ENCODE data around the gene TMEM176B. TPM values are rescaled to one million over a fixed set of nuclear protein-coding genes. Genes with fewer than 3 reads are reported as not detected.

Gene TMEM176B
- total and polyA plus RNA-seq, 7 donors = 2.2 to 15.9 (median 4.4) TPM

DNA sequence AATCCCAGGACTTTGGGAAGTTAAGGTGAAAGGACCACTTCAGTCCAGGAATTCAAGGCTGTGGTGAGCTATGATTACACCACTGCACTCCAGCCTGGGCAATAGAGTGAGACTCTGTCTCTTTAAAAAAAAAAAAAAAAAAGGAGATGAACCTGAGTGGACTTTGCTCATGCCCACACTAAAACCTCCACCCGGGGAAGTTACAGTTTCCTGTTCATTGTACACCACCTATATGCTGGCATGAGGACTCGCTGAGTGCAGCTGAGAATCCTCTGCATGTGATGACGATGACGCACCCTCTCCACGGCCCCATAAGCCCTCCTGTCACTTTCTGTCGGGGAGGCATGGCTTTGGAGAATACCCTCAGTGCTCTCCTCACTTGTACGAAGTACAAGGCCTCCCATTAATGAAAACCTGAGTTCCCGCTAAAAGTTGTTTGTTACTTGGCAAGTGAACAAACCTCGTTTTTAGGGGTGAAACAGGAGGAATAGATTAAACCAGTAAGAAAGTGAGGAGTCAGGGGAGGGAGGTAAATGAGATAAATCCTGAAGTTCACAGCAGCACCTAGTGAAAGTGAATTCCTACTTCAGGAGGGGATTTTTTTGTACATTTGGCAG lies 15.9 kb downstream of the TMEM176B start:
- ATAC-seq (no peak), DNase-seq (no peak)
- TF ChIP-seq, protein P1, sequence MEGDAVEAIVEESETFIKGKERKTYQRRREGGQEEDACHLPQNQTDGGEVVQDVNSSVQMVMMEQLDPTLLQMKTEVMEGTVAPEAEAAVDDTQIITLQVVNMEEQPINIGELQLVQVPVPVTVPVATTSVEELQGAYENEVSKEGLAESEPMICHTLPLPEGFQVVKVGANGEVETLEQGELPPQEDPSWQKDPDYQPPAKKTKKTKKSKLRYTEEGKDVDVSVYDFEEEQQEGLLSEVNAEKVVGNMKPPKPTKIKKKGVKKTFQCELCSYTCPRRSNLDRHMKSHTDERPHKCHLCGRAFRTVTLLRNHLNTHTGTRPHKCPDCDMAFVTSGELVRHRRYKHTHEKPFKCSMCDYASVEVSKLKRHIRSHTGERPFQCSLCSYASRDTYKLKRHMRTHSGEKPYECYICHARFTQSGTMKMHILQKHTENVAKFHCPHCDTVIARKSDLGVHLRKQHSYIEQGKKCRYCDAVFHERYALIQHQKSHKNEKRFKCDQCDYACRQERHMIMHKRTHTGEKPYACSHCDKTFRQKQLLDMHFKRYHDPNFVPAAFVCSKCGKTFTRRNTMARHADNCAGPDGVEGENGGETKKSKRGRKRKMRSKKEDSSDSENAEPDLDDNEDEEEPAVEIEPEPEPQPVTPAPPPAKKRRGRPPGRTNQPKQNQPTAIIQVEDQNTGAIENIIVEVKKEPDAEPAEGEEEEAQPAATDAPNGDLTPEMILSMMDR (IDR thresholded peaks at IDR 0.05) = no peak

DNA sequence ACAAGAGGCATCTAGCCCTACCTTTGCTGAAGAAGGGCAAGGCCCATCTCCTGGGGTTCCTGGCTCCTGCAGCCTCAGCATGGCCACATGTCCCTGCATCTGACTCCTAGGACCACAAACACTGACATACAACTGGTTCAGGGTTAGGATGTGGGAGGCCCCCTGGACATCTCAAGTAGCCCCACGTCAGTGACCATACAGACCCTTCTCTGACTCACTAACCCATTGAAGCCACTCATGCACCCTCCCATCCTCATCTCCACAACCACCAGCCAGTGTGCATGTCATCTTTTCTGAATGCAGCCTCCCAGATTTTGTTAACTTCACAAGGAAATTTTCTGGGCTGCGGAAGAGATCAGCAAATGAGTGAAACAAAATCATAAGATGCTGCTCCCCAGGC lies 18.2 kb downstream of the TMEM176B start:
- peaks cover 0 to 4% (median 0%) of the 10 kb centered on the region in 3 donors for H3K27me3 ChIP-seq (ENCODE audit: insufficient read depth in 3 of 3, low read length in 2 of 3)
- H3K4me1 ChIP-seq = no peaks in the 10 kb centered on the region
- H3K4me3 ChIP-seq = no peak overlapping the region
- 95 to 98% (median 95%) methylated on average over 2 of the region's 2 CpGs for WGBS, 3 donors
- no peak for ATAC-seq
- no peaks in the 10 kb centered on the region for H3K36me3 ChIP-seq (ENCODE audit: insufficient read depth in 1 of 2, low read depth in 1 of 2)
- DNase-seq = no peak
- no peaks in the 10 kb centered on the region for H3K9me3 ChIP-seq
- TF ChIP-seq, protein P1 (IDR thresholded peaks at IDR 0.05) = no peak
- intact Hi-C loops (cut with DNase I) = loop anchor here in 1 of 2 donors (10.0 kb wide), 1 partner anchor 203 kb away; no protein-coding TSS in a partner anchor
- no peak overlapping the region for H3K27ac ChIP-seq

More for the DNA sequence above, 15.9 kb downstream of the TMEM176B start:
- Histone ChIP-seq H3K4me3 (no peak overlapping the region), H3K4me1 (no peaks in the 10 kb centered on the region), H3K9me3 (no peaks in the 10 kb centered on the region), H3K27ac (no peak overlapping the region), H3K36me3 (ENCODE audit: insufficient read depth in 1 of 2, low read depth in 1 of 2) (no peaks in the 10 kb centered on the region), H3K27me3 (ENCODE audit: insufficient read depth in 3 of 3, low read length in 2 of 3) (peaks cover 0 to 4% (median 3%) of the 10 kb centered on the region in 3 donors)
- 61 to 71% (median 63%) methylated on average over 9 of the region's 9 CpGs for WGBS, 3 donors
- intact Hi-C loops (cut with DNase I) = loop anchor here in 1 of 2 donors (10.0 kb wide), 1 partner anchor 201 kb away; no protein-coding TSS in a partner anchor

DNA sequence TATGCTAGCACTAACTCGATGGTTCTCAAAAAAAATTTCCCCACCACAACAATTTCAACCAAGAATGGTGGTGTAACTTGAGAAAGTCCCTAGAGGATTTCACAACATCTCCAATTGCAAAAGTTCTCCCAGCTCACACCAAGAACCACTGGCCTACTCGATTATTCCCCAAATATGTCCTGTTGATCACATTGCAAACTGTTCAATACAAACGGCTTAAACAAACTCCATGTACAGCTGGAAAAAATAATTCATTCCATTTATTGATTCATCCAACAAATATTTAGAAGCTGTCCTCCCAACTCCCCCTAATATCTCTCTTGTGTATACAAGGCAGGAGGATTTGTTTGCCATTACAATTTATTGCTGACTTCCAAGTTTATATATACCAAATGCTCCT lies 19.1 kb downstream of the TMEM176B start:
- Histone ChIP-seq H3K9me3 (no peaks in the 10 kb centered on the region), H3K27ac (no peak overlapping the region), H3K4me3 (no peak overlapping the region), H3K36me3 (ENCODE audit: insufficient read depth in 1 of 2, low read depth in 1 of 2) (no peaks in the 10 kb centered on the region), H3K27me3 (ENCODE audit: insufficient read depth in 3 of 3, low read length in 2 of 3) (peaks cover 0 to 4% (median 0%) of the 10 kb centered on the region in 3 donors), H3K4me1 (no peaks in the 10 kb centered on the region)
- intact Hi-C loops (cut with DNase I) = loop anchor here in 1 of 2 donors (10.0 kb wide), 1 partner anchor 204 kb away; no protein-coding TSS in a partner anchor
- no peak for DNase-seq
- ATAC-seq = no peak
- 27 to 48% (median 30%) methylated on average over 3 of the region's 3 CpGs for WGBS, 3 donors
- TF ChIP-seq, protein P1 (IDR thresholded peaks at IDR 0.05) = no peak

DNA sequence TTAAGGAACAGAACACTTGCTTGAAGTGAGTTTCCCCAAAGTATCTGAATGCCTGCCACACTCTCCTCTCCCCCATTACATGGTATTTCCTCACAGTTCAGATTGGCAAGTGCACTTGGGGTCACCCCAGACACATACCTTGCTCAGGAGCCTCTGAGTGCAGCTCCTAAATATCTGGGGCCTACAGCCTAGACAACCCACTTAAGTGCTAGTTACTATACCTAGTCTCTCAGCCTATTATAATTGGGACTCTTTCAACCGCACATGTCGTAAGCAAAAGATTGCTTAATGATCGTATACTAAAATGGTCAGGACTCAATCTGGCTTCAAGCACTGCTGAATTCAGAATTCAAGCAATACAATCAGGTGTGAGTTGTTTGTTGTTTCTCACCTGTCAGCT lies 19.9 kb downstream of the TMEM176B start:
- Histone ChIP-seq H3K27ac (no peak overlapping the region), H3K27me3 (ENCODE audit: insufficient read depth in 3 of 3, low read length in 2 of 3) (peaks cover 0 to 4% (median 0%) of the 10 kb centered on the region in 3 donors), H3K4me3 (no peak overlapping the region), H3K36me3 (ENCODE audit: insufficient read depth in 1 of 2, low read depth in 1 of 2) (no peaks in the 10 kb centered on the region), H3K4me1 (no peaks in the 10 kb centered on the region), H3K9me3 (no peaks in the 10 kb centered on the region)
- intact Hi-C loops (cut with DNase I) = loop anchor here in 1 of 2 donors (10.0 kb wide), 1 partner anchor 205 kb away; no protein-coding TSS in a partner anchor
- ATAC-seq = no peak
- no peak for DNase-seq
- WGBS, 3 donors = 56 to 72% (median 59%) methylated on average over 3 of the region's 3 CpGs
- TF ChIP-seq, protein P1 (IDR thresholded peaks at IDR 0.05) = no peak

Data from psoas muscle (tissue), 8 donors.